ENCODE results near the gene TCTN2. TPM values are rescaled to one million over a fixed set of nuclear protein-coding genes. Genes with fewer than 3 reads are reported as not detected.

The TCTN2 gene
- total and polyA plus RNA-seq, 2 of the 8 experiments (the other 6 are each of a cell fraction or from before 2014, with no cell fraction given): 7.5 to 8.4 TPM

- H2BK120ac ChIP-seq (replicated peaks; ENCODE audit: low read depth, low read length): no peak overlapping the region
- no peak overlapping the region for H2BK12ac ChIP-seq (ENCODE audit: low read depth, low read length)
- H3K27ac ChIP-seq (ENCODE audit: low read depth, low read length): no peak overlapping the region
- no peak overlapping the region for H3K14ac ChIP-seq (ENCODE audit: insufficient read length)
- no peak overlapping the region for H3K4ac ChIP-seq (replicated peaks; ENCODE audit: insufficient read length, low read depth, low read length)
- no peak overlapping the region for H3K4me2 ChIP-seq (ENCODE audit: insufficient read depth in 1 of 2, low read depth in 2 of 2, low read length in 2 of 2)
- H3K18ac ChIP-seq (ENCODE audit: extremely low read depth, low read length): no peak overlapping the region
- no peak overlapping the region for H3K9ac ChIP-seq (replicated peaks in 1 of 4; ENCODE audit: extremely low read depth in 1 of 4, low read depth in 3 of 4, low read length in 3 of 4)
- no peak overlapping the region for H2AFZ ChIP-seq (ENCODE audit: low read length)
- ChIA-PET CTCF (ENCODE audit: partially characterized antibody) (interaction anchor here (0.5 to 1.0 kb wide), 2 partner anchors 10 to 18 kb away, joined by 3 to 5 read pairs; no protein-coding TSS in a partner anchor), POLR2A (ENCODE audit: partially characterized antibody) (interaction anchor here (1.5 to 3.0 kb wide), 3 partner anchors 12 to 37 kb away, joined by 4 to 9 read pairs (median 8); partner anchors contain the start of genes ATP6V0A2 and DNAH10)
- DNase-seq (ENCODE audit: low read depth in 1 of 2, low spot score in 2 of 2) (no peak), FAIRE-seq (no peak)
- H2BK15ac ChIP-seq (ENCODE audit: low read length): no peak overlapping the region
- no peaks in the 10 kb centered on the region; the same call in 1 of the 2 replicates for H3K79me1 ChIP-seq (ENCODE audit: low read depth, low read length)
- H3K79me2 ChIP-seq (ENCODE audit: control insufficient read depth in 1 of 2, insufficient read depth in 2 of 2, low read length in 2 of 2): no peaks in the 10 kb centered on the region
- H3K9me3 ChIP-seq (ENCODE audit: insufficient read depth in 2 of 2, low read depth in 1 of 2, low read length in 1 of 2): no peaks in the 10 kb centered on the region
- no peak overlapping the region for H4K5ac ChIP-seq (ENCODE audit: insufficient read length, low read depth, low read length)
- no peak overlapping the region for H3K23ac ChIP-seq (ENCODE audit: insufficient read length)
- no peaks in the 10 kb centered on the region for H3K4me1 ChIP-seq (replicated peaks in 1 of 4; ENCODE audit: control insufficient read depth in 3 of 4, insufficient read depth in 4 of 4, low read length in 3 of 4)
- H4K91ac ChIP-seq (replicated peaks; ENCODE audit: insufficient read length, low read length): no peak overlapping the region
- no peaks in the 10 kb centered on the region for H3K23me2 ChIP-seq (ENCODE audit: low read depth, low read length)
- peaks cover 7 to 15% of the 10 kb centered on the region in 2 experiments for H4K20me1 ChIP-seq (replicated peaks in 1 of 2; ENCODE audit: control insufficient read depth in 1 of 2, insufficient read depth in 2 of 2, low read length in 2 of 2)
- H4K8ac ChIP-seq (ENCODE audit: extremely low read depth, insufficient read depth, low read length): no peak overlapping the region
- H3K36me3 ChIP-seq (ENCODE audit: control insufficient read depth in 2 of 4, insufficient read depth in 4 of 4, low read length in 3 of 4): peaks cover 14 to 82% (median 52%) of the 10 kb centered on the region in 4 experiments
- no peak overlapping the region for H2BK20ac ChIP-seq (ENCODE audit: low read length)
- no peak overlapping the region for H3K4me3 ChIP-seq (ENCODE audit: extremely low read depth in 1 of 4, insufficient read depth in 2 of 4, low read depth in 3 of 4, low read length in 4 of 4)
- no peak overlapping the region for H3K56ac ChIP-seq (replicated peaks; ENCODE audit: insufficient read length, low read depth, low read length)
- H2BK5ac ChIP-seq (ENCODE audit: low read depth, low read length): no peak overlapping the region
- no peak overlapping the region for H2AK5ac ChIP-seq (ENCODE audit: low read depth, low read length)
- WGBS, 2 experiments (ENCODE audit: extremely low coverage in 1 of 2, insufficient coverage in 1 of 2, insufficient read length in 1 of 2, insufficient replicate concordance in 2 of 2, low coverage in 1 of 2, low lambda C conversion rate in 2 of 2, missing lambda C conversion rate in 1 of 2): 93% methylated on average over 10 of the region's 10 CpGs; no CpG with 5 or more reads in 1 of the 2 experiments
- H3K27me3 ChIP-seq (replicated peaks in 1 of 4; ENCODE audit: control insufficient read depth in 3 of 4, extremely low read depth in 1 of 4, insufficient read depth in 3 of 4, low read length in 3 of 4): no peaks in the 10 kb centered on the region
- TF ChIP-seq SIRT6 (IDR thresholded peaks at IDR 0.05; ENCODE audit: low read length) (no peak), EP300 (IDR thresholded peaks at IDR 0.05; ENCODE audit: borderline replicate concordance in 1 of 2, low read depth in 2 of 2, low read length in 2 of 2) (no peak), RNF2 (IDR thresholded peaks at IDR 0.05; ENCODE audit: borderline replicate concordance, low read depth, low read length, missing control alignments, poor library complexity, severe bottlenecking) (no peak), CTCF (IDR thresholded peaks at IDR 0.05; ENCODE audit: control extremely low read depth in 1 of 3, insufficient read depth in 1 of 3, low read depth in 1 of 3, low read length in 3 of 3) (no peak), CHD2 (IDR thresholded peaks at IDR 0.05; ENCODE audit: low read length) (no peak), CREB1 (IDR thresholded peaks at IDR 0.05) (no peak), RFX5 (IDR thresholded peaks at IDR 0.05; ENCODE audit: borderline replicate concordance, low read depth, low read length) (no peak), NRF1 (IDR thresholded peaks at IDR 0.05; ENCODE audit: low read depth, low read length) (no peak), RBBP5 (IDR thresholded peaks at IDR 0.05; ENCODE audit: borderline replicate concordance, low read depth, low read length) (no peak), RXRA (IDR thresholded peaks at IDR 0.05; ENCODE audit: insufficient read depth, low read depth, low read length) (no peak), JUN (IDR thresholded peaks at IDR 0.05; ENCODE audit: low read depth, low read length) (no peak)
These were observed 78.4 kb downstream of the TCTN2 start for GRCh38 chr12:123749355-123749754.

All from H1 (cell line).